HepG2 (cell line): ENCODE measurements around the gene PROM2. TPM values are rescaled to one million over a fixed set of nuclear protein-coding genes. Genes with fewer than 3 reads are reported as not detected.

Source experiments
- ATAC-seq: fragments of 200-7000 bp; cut with Tn5 transposase; 3 replicates; pipeline ENCODE4 v1.9.1; 2020; ENCODE audit warnings: mild to moderate bottlenecking, moderate library complexity
- BruUV-seq: library from RNA; stranded (reverse); fragments of 400-500 nt; replicated peaks from 2 replicates; lab custom pipeline; 2021; lab: Mats Ljungman, UMichigan
- CTCF ChIA-PET: fragments of 300-600 bp; formaldehyde crosslinking; extraction: SDS; loops from one replicate; lab custom pipeline; 2021; ENCODE audit warnings: low total read pairs, inconsistent platforms, low intra/inter-chr PET ratio; lab: Yijun Ruan, JAX
- POLR2A ChIA-PET: fragments of 350-600 bp; sonication (Branson Sonifier 250); formaldehyde crosslinking; loops from one replicate; lab custom pipeline; 2020; ENCODE audit warnings: antibody characterized with exemption, inconsistent platforms; lab: Yijun Ruan, JAX
- DNase-seq: peaks from one replicate; pipeline ENCODE4 v3.0.0-alpha.2; 2015; ENCODE audit warnings: low spot score
- FAIRE-seq: peaks from 3 replicates; lab custom pipeline; 2011; peaks lifted over from hg19 to GRCh38; lab: Jason Lieb, UNC
- H2AFZ ChIP-seq: one replicate; pipeline ENCODE4 v1.6.1; 2011; ENCODE audit warnings: low read length, inconsistent platforms
- H3K27ac ChIP-seq: fragments of 300-600 bp; 3 replicates; pipeline ENCODE4 v1.8.0; 2011; ENCODE audit warnings: mixed run types, mild to moderate bottlenecking, mixed read lengths, low read length, inconsistent platforms; ENCODE audit not compliant: insufficient read depth; ENCODE audit errors: extremely low read length
- H3K27me3 ChIP-seq, 2 experiments: fragments of 200-600 bp in 1 of 2; 2 replicates in 1 of 2; 3 replicates in 1 of 2; pipeline versions ENCODE4 v1.6.0 to v1.8.0; 2011; ENCODE audit warnings: low read length in 2 of 2, mild to moderate bottlenecking in 2 of 2, moderate library complexity in 2 of 2, inconsistent platforms in 1 of 2; ENCODE audit not compliant: insufficient read depth in 2 of 2, control insufficient read depth in 1 of 2
- H3K36me3 ChIP-seq, 2 experiments: fragments of 200-600 bp in 1 of 2; replicated peaks in 1 of 2; 2 replicates in 1 of 2; 3 replicates in 1 of 2; pipeline versions ENCODE4 v1.5.1 to v1.8.0; 2011; ENCODE audit warnings: low read length in 2 of 2, inconsistent platforms in 1 of 2; ENCODE audit not compliant: insufficient read depth in 2 of 2, control insufficient read depth in 1 of 2
- H3K4me1 ChIP-seq: 2 replicates; pipeline ENCODE4 v1.5.1; 2012; ENCODE audit warnings: low read length, inconsistent platforms; ENCODE audit not compliant: insufficient read depth
- H3K4me2 ChIP-seq: 2 replicates; pipeline ENCODE4 v1.6.0; 2011; ENCODE audit warnings: low read depth, low read length, inconsistent platforms
- H3K4me3 ChIP-seq, 3 experiments: fragments of 200-600 bp in 1 of 3; sonication (generic), shearing (Covaris generic) in 1 of 3; replicated peaks in 1 of 3; 2 replicates each; pipeline ENCODE4 v1.5.1; 2011 to 2016; ENCODE audit warnings: low read length in 3 of 3, inconsistent platforms in 2 of 3, low read depth in 2 of 3, mild to moderate bottlenecking in 2 of 3, control low read depth in 1 of 3, mixed read lengths in 1 of 3; ENCODE audit not compliant: insufficient read depth in 1 of 3
- H3K79me2 ChIP-seq: one replicate; pipeline ENCODE4 v1.6.1; 2011; ENCODE audit warnings: low read length, inconsistent platforms; ENCODE audit not compliant: insufficient read depth
- H3K9ac ChIP-seq: 2 replicates; pipeline ENCODE4 v1.6.0; 2011; ENCODE audit warnings: mild to moderate bottlenecking, low read depth, low read length, inconsistent platforms; ENCODE audit not compliant: insufficient read depth
- H3K9me3 ChIP-seq: 2 replicates; pipeline ENCODE4 v1.5.1; 2012; ENCODE audit warnings: mild to moderate bottlenecking, low read length
- H4K20me1 ChIP-seq: 2 replicates; pipeline ENCODE4 v1.6.0; 2011; ENCODE audit warnings: inconsistent platforms, mild to moderate bottlenecking, low read length, moderate library complexity; ENCODE audit not compliant: insufficient read depth
- FOXC1 ChIP-seq: sonication (generic); formaldehyde crosslinking; IDR thresholded peaks from 2 replicates; pipeline ENCODE4 v1.8.0; 2022; ENCODE audit warnings: mild to moderate bottlenecking, missing genetic modification reagents, borderline replicate concordance
- MAX ChIP-seq: IDR thresholded peaks from 2 replicates; pipeline ENCODE4 v1.6.1; 2012; ENCODE audit warnings: inconsistent platforms
- ZFY ChIP-seq: sonication (generic); formaldehyde crosslinking; IDR thresholded peaks from 2 replicates; pipeline ENCODE4 v1.4.0; 2020; ENCODE audit warnings: missing genetic modification reagents
- ZNF263 ChIP-seq: sonication (generic); formaldehyde crosslinking; IDR thresholded peaks from 2 replicates; pipeline ENCODE4 v1.4.0; 2020; ENCODE audit warnings: missing genetic modification reagents
- ZSCAN29 ChIP-seq: sonication (generic); formaldehyde crosslinking; conservative IDR thresholded peaks from 2 replicates; pipeline ENCODE4 v1.4.0; 2020; ENCODE audit warnings: mild to moderate bottlenecking, missing genetic modification reagents
- WGBS: methylation state at CpG from one replicate; pipeline ENCODE4 v1.1.6; 2017; ENCODE audit warnings: low lambda C conversion rate; 5-methylcytosine and 5-hydroxymethylcytosine counted together
- in situ Hi-C: cut with HindIII; loops from 2 replicates; pipeline ENCODE4 v1.10.0; 2017; ENCODE audit warnings: low pct_unique_long_range_greater_than_20kb; ENCODE audit not compliant: extremely low pct_ligation_motif_present
- intact Hi-C: fragments of 100-400 bp; cut with micrococcal nuclease; formaldehyde crosslinking; loops from one replicate; pipeline ENCODE4 v1.10.0; 2022; ENCODE audit not compliant: unreplicated experiment
- polyA plus RNA-seq, 8 experiments: library from polyadenylated mRNA; depleted of rRNA in 3 of 8; stranded (reverse) in 7 of 8; unstranded in 1 of 8; fragments of >200 nt; fragmentation: Illumina TruSeq in 4 of 8; extraction: Trizol in 4 of 8; gene quantifications; 2 replicates each; pipeline versions ENCODE4 v1.2.1 to v1.2.3, GENCODE V29; 2011 to 2016; ENCODE audit warnings: low read depth in 4 of 8, missing spikeins in 1 of 8, mixed read lengths in 1 of 8; ENCODE audit not compliant: insufficient read depth in 1 of 8
- total RNA-seq, 5 experiments: library from RNA; depleted of rRNA; stranded (reverse); fragments of >200 nt; fragmentation: Illumina TruSeq; extraction: Trizol; gene quantifications; 2 replicates each; pipeline ENCODE4 v1.2.3, GENCODE V29; 2016; ENCODE audit warnings: low read depth in 1 of 5
- TF ChIP-seq, protein P1 (sequence below): sonication (generic); formaldehyde crosslinking; IDR thresholded peaks from 2 replicates; pipeline ENCODE4 v1.8.0; 2022; ENCODE audit warnings: missing genetic modification reagents, mild to moderate bottlenecking, borderline replicate concordance
- TF ChIP-seq, protein P2 (sequence below): sonication (generic); formaldehyde crosslinking; IDR thresholded peaks from 2 replicates; pipeline ENCODE4 v1.5.0; 2020; ENCODE audit warnings: missing genetic modification reagents
- TF ChIP-seq, protein P3 (sequence below): sonication (generic); formaldehyde crosslinking; IDR thresholded peaks from 2 replicates; pipeline ENCODE4 v1.4.0; 2020; ENCODE audit warnings: missing genetic modification reagents, mild to moderate bottlenecking, borderline replicate concordance
- TF ChIP-seq, protein P4 (sequence below): sonication (generic); formaldehyde crosslinking; IDR thresholded peaks from 2 replicates; pipeline ENCODE4 v1.9.0; 2022; ENCODE audit warnings: missing genetic modification reagents, mild to moderate bottlenecking, borderline replicate concordance

The PROM2 gene
- total and polyA plus RNA-seq, 2 of the 13 experiments (the other 11 are each of a cell fraction or from before 2014, with no cell fraction given), result not detected

DNA sequence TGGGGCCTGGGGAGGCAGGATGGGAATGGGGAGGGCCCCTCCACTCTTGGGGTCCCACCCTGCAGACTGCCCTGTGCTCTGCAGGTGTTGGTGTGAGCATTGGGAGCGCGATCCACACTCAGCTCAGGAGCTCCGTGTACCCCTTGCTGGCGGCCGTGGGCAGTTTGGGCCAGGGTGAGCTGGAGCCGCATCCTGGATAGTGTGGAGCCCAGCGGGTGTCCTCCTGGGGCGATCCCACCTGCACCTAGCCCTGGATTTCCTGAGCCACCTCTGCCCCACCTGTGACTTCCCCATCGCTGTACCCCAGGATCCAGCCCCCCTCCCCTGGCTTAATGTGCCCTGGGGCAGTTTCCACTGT is 2.6 kb downstream of the PROM2 start (continued):
- TF ChIP-seq, protein P1, sequence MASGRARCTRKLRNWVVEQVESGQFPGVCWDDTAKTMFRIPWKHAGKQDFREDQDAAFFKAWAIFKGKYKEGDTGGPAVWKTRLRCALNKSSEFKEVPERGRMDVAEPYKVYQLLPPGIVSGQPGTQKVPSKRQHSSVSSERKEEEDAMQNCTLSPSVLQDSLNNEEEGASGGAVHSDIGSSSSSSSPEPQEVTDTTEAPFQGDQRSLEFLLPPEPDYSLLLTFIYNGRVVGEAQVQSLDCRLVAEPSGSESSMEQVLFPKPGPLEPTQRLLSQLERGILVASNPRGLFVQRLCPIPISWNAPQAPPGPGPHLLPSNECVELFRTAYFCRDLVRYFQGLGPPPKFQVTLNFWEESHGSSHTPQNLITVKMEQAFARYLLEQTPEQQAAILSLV (CRISPR knock-in tag), result no peak
- TF ChIP-seq ZFY (CRISPR knock-in tag) (no peak), MAX (no peak), ZSCAN29 (no peak)
- TF ChIP-seq, protein P2, sequence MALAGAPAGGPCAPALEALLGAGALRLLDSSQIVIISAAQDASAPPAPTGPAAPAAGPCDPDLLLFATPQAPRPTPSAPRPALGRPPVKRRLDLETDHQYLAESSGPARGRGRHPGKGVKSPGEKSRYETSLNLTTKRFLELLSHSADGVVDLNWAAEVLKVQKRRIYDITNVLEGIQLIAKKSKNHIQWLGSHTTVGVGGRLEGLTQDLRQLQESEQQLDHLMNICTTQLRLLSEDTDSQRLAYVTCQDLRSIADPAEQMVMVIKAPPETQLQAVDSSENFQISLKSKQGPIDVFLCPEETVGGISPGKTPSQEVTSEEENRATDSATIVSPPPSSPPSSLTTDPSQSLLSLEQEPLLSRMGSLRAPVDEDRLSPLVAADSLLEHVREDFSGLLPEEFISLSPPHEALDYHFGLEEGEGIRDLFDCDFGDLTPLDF (CRISPR knock-in tag), result no peak

- Histone ChIP-seq H3K9me3 (no peaks in the 10 kb centered on the region), H4K20me1 (no peaks in the 10 kb centered on the region), H3K79me2 (no peaks in the 10 kb centered on the region), H3K27ac (no peak overlapping the region), H3K27me3 (peaks cover 7 to 29% of the 10 kb centered on the region in 2 experiments; a peak in 4 of 5 replicates), H3K4me3 (no peak overlapping the region), H3K4me1 (no peaks in the 10 kb centered on the region), H3K9ac (no peak overlapping the region), H3K4me2 (no peak overlapping the region), H3K36me3 (no peaks in the 10 kb centered on the region), H2AFZ (no peak overlapping the region)
- WGBS, result 7% methylated on average over 6 of the region's 11 CpGs
- DNase-seq, result peak; percentile 12
- intact Hi-C loops (no loop called here), in situ Hi-C loops (no loop called here)
- CTCF ChIA-PET, result no interaction called here
- POLR2A ChIA-PET, result no interaction called here
- ATAC-seq, result peak; percentile 24
- FAIRE-seq, result no peak
- TF ChIP-seq, protein P3, sequence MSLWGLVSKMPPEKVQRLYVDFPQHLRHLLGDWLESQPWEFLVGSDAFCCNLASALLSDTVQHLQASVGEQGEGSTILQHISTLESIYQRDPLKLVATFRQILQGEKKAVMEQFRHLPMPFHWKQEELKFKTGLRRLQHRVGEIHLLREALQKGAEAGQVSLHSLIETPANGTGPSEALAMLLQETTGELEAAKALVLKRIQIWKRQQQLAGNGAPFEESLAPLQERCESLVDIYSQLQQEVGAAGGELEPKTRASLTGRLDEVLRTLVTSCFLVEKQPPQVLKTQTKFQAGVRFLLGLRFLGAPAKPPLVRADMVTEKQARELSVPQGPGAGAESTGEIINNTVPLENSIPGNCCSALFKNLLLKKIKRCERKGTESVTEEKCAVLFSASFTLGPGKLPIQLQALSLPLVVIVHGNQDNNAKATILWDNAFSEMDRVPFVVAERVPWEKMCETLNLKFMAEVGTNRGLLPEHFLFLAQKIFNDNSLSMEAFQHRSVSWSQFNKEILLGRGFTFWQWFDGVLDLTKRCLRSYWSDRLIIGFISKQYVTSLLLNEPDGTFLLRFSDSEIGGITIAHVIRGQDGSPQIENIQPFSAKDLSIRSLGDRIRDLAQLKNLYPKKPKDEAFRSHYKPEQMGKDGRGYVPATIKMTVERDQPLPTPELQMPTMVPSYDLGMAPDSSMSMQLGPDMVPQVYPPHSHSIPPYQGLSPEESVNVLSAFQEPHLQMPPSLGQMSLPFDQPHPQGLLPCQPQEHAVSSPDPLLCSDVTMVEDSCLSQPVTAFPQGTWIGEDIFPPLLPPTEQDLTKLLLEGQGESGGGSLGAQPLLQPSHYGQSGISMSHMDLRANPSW, result no peak
- TF ChIP-seq, protein P4, sequence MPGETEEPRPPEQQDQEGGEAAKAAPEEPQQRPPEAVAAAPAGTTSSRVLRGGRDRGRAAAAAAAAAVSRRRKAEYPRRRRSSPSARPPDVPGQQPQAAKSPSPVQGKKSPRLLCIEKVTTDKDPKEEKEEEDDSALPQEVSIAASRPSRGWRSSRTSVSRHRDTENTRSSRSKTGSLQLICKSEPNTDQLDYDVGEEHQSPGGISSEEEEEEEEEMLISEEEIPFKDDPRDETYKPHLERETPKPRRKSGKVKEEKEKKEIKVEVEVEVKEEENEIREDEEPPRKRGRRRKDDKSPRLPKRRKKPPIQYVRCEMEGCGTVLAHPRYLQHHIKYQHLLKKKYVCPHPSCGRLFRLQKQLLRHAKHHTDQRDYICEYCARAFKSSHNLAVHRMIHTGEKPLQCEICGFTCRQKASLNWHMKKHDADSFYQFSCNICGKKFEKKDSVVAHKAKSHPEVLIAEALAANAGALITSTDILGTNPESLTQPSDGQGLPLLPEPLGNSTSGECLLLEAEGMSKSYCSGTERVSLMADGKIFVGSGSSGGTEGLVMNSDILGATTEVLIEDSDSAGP, result no peak
- TF ChIP-seq FOXC1 (CRISPR knock-in tag) (no peak), ZNF263 (CRISPR knock-in tag) (0 out of 2 replicates have a peak, but pooled peaks have one; percentile 43)
- no TSS peak for BruUV-seq
Measured at GRCh38 chr2:95277246-95277906, 3.1 kb downstream of the PROM2 start.
